Measurements from ENCODE around the gene ANO4.

DNA sequence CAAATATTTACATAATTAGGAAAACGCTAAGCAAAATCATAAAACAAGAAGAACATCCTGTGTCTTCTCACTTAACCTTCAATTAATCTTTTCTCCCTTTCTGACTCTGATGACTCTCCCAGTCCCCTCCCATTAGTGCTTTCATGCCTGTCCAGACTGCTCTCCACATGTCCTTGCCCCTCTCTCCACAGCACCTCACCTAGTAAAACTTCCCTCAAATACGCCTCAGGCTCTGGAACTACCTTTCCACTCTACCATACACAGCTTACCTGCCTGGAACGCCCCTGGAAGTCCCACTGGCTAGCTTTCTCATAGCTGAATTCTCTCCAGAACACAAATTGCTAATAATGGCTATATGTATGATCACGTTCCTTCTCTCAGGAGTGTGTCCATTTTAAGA is 370.7 kb downstream of the ANO4 start:
- no peak for TF ChIP-seq CTCF (tag by site-specific recombination; IDR thresholded peaks at IDR 0.05)
- no peak for TF ChIP-seq ZNF510 (tag by site-specific recombination; IDR thresholded peaks at IDR 0.05; ENCODE audit: insufficient replicate concordance)
- no peak for TF ChIP-seq ZBTB17 (tag by site-specific recombination; IDR thresholded peaks at IDR 0.05)
- TF ChIP-seq KLF7 (tag by site-specific recombination; IDR thresholded peaks at IDR 0.05; ENCODE audit: borderline replicate concordance), result no peak
- TF ChIP-seq MEIS1 (CRISPR knock-in tag; IDR thresholded peaks at IDR 0.05; ENCODE audit: borderline replicate concordance), result no peak
- TF ChIP-seq, protein P1, sequence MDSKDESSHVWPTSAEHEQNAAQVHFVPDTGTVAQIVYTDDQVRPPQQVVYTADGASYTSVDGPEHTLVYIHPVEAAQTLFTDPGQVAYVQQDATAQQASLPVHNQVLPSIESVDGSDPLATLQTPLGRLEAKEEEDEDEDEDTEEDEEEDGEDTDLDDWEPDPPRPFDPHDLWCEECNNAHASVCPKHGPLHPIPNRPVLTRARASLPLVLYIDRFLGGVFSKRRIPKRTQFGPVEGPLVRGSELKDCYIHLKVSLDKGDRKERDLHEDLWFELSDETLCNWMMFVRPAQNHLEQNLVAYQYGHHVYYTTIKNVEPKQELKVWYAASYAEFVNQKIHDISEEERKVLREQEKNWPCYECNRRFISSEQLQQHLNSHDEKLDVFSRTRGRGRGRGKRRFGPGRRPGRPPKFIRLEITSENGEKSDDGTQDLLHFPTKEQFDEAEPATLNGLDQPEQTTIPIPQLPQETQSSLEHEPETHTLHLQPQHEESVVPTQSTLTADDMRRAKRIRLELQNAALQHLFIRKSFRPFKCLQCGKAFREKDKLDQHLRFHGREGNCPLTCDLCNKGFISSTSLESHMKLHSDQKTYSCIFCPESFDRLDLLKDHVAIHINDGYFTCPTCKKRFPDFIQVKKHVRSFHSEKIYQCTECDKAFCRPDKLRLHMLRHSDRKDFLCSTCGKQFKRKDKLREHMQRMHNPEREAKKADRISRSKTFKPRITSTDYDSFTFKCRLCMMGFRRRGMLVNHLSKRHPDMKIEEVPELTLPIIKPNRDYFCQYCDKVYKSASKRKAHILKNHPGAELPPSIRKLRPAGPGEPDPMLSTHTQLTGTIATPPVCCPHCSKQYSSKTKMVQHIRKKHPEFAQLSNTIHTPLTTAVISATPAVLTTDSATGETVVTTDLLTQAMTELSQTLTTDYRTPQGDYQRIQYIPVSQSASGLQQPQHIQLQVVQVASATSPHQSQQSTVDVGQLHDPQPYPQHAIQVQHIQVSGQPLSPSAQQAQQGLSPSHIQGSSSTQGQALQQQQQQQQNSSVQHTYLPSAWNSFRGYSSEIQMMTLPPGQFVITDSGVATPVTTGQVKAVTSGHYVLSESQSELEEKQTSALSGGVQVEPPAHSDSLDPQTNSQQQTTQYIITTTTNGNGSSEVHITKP (tag by site-specific recombination; IDR thresholded peaks at IDR 0.05), result no peak
- no peak for TF ChIP-seq ZNF626 (tag by site-specific recombination; IDR thresholded peaks at IDR 0.05)
- TF ChIP-seq, protein P2, sequence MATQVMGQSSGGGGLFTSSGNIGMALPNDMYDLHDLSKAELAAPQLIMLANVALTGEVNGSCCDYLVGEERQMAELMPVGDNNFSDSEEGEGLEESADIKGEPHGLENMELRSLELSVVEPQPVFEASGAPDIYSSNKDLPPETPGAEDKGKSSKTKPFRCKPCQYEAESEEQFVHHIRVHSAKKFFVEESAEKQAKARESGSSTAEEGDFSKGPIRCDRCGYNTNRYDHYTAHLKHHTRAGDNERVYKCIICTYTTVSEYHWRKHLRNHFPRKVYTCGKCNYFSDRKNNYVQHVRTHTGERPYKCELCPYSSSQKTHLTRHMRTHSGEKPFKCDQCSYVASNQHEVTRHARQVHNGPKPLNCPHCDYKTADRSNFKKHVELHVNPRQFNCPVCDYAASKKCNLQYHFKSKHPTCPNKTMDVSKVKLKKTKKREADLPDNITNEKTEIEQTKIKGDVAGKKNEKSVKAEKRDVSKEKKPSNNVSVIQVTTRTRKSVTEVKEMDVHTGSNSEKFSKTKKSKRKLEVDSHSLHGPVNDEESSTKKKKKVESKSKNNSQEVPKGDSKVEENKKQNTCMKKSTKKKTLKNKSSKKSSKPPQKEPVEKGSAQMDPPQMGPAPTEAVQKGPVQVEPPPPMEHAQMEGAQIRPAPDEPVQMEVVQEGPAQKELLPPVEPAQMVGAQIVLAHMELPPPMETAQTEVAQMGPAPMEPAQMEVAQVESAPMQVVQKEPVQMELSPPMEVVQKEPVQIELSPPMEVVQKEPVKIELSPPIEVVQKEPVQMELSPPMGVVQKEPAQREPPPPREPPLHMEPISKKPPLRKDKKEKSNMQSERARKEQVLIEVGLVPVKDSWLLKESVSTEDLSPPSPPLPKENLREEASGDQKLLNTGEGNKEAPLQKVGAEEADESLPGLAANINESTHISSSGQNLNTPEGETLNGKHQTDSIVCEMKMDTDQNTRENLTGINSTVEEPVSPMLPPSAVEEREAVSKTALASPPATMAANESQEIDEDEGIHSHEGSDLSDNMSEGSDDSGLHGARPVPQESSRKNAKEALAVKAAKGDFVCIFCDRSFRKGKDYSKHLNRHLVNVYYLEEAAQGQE (tag by site-specific recombination; IDR thresholded peaks at IDR 0.05), result no peak
- TF ChIP-seq ZNF302 (tag by site-specific recombination; IDR thresholded peaks at IDR 0.05; ENCODE audit: low read depth), result no peak
- no peak for TF ChIP-seq ZNF140 (tag by site-specific recombination; IDR thresholded peaks at IDR 0.05)
- TF ChIP-seq ZNF670 (tag by site-specific recombination; IDR thresholded peaks at IDR 0.05; ENCODE audit: low read depth), result no peak

Data from HEK293 (cell line).